GM21737 (cell line): ENCODE measurements around the gene TOMM40L.

Experiments
- ATAC-seq: cut with Tn5 transposase; IDR thresholded peaks from one replicate; pipeline ENCODE4 v1.9.1; 2021; ENCODE audit warnings: mild to moderate bottlenecking, moderate library complexity; ENCODE audit not compliant: unreplicated experiment

Gene TOMM40L

GRCh38 chr1:161196521-161197451, 29.1 kb upstream of the TOMM40L start:
- ATAC-seq: no peak

GRCh38 chr1:161197560-161198193, 28.2 kb upstream of the TOMM40L start:
- ATAC-seq: no peak

GRCh38 chr1:161198194-161198896, 27.5 kb upstream of the TOMM40L start:
- no peak for ATAC-seq

- no peak for ATAC-seq
Observed at GRCh38 chr1:161198897-161199431, 26.9 kb upstream of the TOMM40L start, which contains the start of gene ADAMTS4. ADAMTS4 (minus strand) TSS chr1:161199054; CDS start chr1:161198627, 427 bp downstream.

GRCh38 chr1:161199506-161200139, 26.2 kb upstream of the TOMM40L start:
- ATAC-seq: no peak

GRCh38 chr1:161200421-161200991, 25.4 kb upstream of the TOMM40L start:
- no peak for ATAC-seq

- no peak for ATAC-seq
Observed at GRCh38 chr1:161200992-161201835, 24.6 kb upstream of the TOMM40L start.

GRCh38 chr1:161201836-161202712, 23.8 kb upstream of the TOMM40L start, which contains the start of gene NDUFS2:
NDUFS2 (plus strand) TSS chr1:161202367; CDS start chr1:161202386, 19 bp downstream.
- peak; percentile 89 for ATAC-seq

- ATAC-seq: no peak
Observed at GRCh38 chr1:161206411-161207140, 19.3 kb upstream of the TOMM40L start.

- ATAC-seq: no peak
Observed at GRCh38 chr1:161207173-161207572, 18.7 kb upstream of the TOMM40L start.

- peak; percentile 63 for ATAC-seq
Observed at GRCh38 chr1:161209790-161210409, 16.0 kb upstream of the TOMM40L start.

GRCh38 chr1:161214369-161214768, 11.5 kb upstream of the TOMM40L start:
- no peak for ATAC-seq

- no peak for ATAC-seq
Observed at GRCh38 chr1:161215076-161215475, 10.8 kb upstream of the TOMM40L start, which contains the start of gene FCER1G. FCER1G (plus strand) TSS chr1:161215295; CDS start chr1:161215322, 27 bp downstream.

GRCh38 chr1:161216945-161217712, 8.7 kb upstream of the TOMM40L start:
- ATAC-seq: peak; percentile 73

- peak; percentile 4 for ATAC-seq
Observed at GRCh38 chr1:161217831-161218230, 8.0 kb upstream of the TOMM40L start.
